ENCODE data around the gene PCDH12.

The PCDH12 gene

GRCh38 chr5:141997358-141997960 lies 39.5 kb upstream of the PCDH12 start:
- no peak for DNase-seq (ENCODE audit: low read depth)
- H3K4me3 ChIP-seq (ENCODE audit: control insufficient read depth, low read depth, low read length) = no peak overlapping the region
- no peak for TF ChIP-seq CTCF (IDR thresholded peaks at IDR 0.05; ENCODE audit: control insufficient read depth, insufficient read depth, low read depth, low read length, missing control alignments)

GRCh38 chr5:141995656-141996055 lies 37.7 kb upstream of the PCDH12 start:
- no peak overlapping the region for H3K4me3 ChIP-seq (ENCODE audit: control insufficient read depth, low read depth, low read length)
- no peak for TF ChIP-seq CTCF (IDR thresholded peaks at IDR 0.05; ENCODE audit: control insufficient read depth, insufficient read depth, low read depth, low read length, missing control alignments)
- no peak for DNase-seq (ENCODE audit: low read depth)

GRCh38 chr5:141994511-141995136 lies 36.6 kb upstream of the PCDH12 start:
- H3K4me3 ChIP-seq (ENCODE audit: control insufficient read depth, low read depth, low read length) = no peak overlapping the region
- no peak for TF ChIP-seq CTCF (IDR thresholded peaks at IDR 0.05; ENCODE audit: control insufficient read depth, insufficient read depth, low read depth, low read length, missing control alignments)
- no peak for DNase-seq (ENCODE audit: low read depth)

GRCh38 chr5:141992349-141992963 lies 34.5 kb upstream of the PCDH12 start:
- no peak overlapping the region for H3K4me3 ChIP-seq (ENCODE audit: control insufficient read depth, low read depth, low read length)
- TF ChIP-seq CTCF (IDR thresholded peaks at IDR 0.05; ENCODE audit: control insufficient read depth, insufficient read depth, low read depth, low read length, missing control alignments) = peak; percentile 72
- DNase-seq (ENCODE audit: low read depth) = peak; percentile 8

GRCh38 chr5:141989720-141990119 lies 31.7 kb upstream of the PCDH12 start:
- no peak for DNase-seq (ENCODE audit: low read depth)
- H3K4me3 ChIP-seq (ENCODE audit: control insufficient read depth, low read depth, low read length) = no peak overlapping the region
- no peak for TF ChIP-seq CTCF (IDR thresholded peaks at IDR 0.05; ENCODE audit: control insufficient read depth, insufficient read depth, low read depth, low read length, missing control alignments)

- no peak overlapping the region for H3K4me3 ChIP-seq (ENCODE audit: control insufficient read depth, low read depth, low read length)
- DNase-seq (ENCODE audit: low read depth) = no peak
- TF ChIP-seq CTCF (IDR thresholded peaks at IDR 0.05; ENCODE audit: control insufficient read depth, insufficient read depth, low read depth, low read length, missing control alignments) = no peak
Measured at GRCh38 chr5:141986072-141986471, 28.1 kb upstream of the PCDH12 start.

Data from AG09309 (cell line).